ENCODE measurements around the gene ZNF3.
A peak's percentile ranks its signal among the peaks of the same experiment; 100 is the strongest.

The ZNF3 gene

DNA sequence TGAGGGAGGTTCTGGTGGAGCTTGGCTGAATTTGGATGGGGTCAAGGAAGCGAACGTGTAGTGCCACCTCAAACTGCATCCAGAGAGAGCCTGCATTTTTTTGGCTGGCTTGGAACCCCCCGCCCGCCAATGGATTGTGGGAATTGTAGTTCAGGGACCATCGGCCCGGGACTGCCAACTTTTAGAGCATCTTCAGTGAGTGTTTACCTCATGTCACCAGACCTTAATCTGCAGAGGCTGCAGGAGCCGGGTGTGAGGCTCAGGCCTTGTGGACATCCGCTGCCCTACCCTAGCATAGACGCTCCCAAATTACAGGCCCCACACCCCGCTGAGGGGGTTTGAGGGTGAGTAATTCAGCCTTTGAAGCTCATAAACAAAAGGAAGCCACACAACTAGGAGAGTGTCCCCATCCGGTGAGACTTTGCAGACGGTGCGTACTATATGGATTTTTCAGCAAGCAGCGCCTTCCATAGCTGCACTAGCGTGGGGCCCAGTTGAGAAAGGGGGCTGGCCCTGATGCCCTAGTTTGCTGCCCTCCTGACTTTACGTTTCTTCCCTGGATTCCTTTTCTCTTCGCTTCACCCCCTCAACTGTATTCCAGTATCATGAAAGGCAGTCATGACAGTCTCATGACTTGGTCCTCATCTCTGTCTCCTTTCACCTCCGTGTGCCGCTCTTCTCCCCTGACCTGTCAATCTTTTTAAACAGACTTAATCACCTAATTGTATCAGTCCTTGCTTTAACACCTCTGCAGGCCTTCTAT, 38.6 kb upstream of the ZNF3 start (continued):
- peak; percentile 82; the same call in 1 of the 2 replicates for TF ChIP-seq ZNF362 (tag by site-specific recombination; IDR thresholded peaks at IDR 0.05)
- TF ChIP-seq ZNF777 (tag by site-specific recombination; IDR thresholded peaks at IDR 0.05; ENCODE audit: borderline replicate concordance) = 0 out of 2 replicates have a peak, but pooled peaks have one; percentile 34
- peak; percentile 70; the same call in 1 of the 2 replicates for TF ChIP-seq INSM2 (tag by site-specific recombination; IDR thresholded peaks at IDR 0.05)
- peak; percentile 45 for TF ChIP-seq ZNF629 (tag by site-specific recombination; IDR thresholded peaks at IDR 0.05)
- no peak; the same call in 1 of the 2 replicates for TF ChIP-seq ZNF2 (tag by site-specific recombination; IDR thresholded peaks at IDR 0.05)
- TF ChIP-seq KLF10 (tag by site-specific recombination; IDR thresholded peaks at IDR 0.05) = peak; percentile 75
- TF ChIP-seq ZNF76 (tag by site-specific recombination; IDR thresholded peaks at IDR 0.05; ENCODE audit: borderline replicate concordance, low read depth) = peak; percentile 92
- no peak for TF ChIP-seq ZNF223 (tag by site-specific recombination; IDR thresholded peaks at IDR 0.05)
- no peak for TF ChIP-seq ZNF843 (tag by site-specific recombination; IDR thresholded peaks at IDR 0.05)
- TF ChIP-seq ZBTB20 (tag by site-specific recombination; IDR thresholded peaks at IDR 0.05) = peak; percentile 94
- TF ChIP-seq ZNF391 (tag by site-specific recombination; IDR thresholded peaks at IDR 0.05; ENCODE audit: borderline replicate concordance, low read depth) = no peak
- 0 out of 2 replicates have a peak, but pooled peaks have one; percentile 25 for TF ChIP-seq KLF1 (tag by site-specific recombination; IDR thresholded peaks at IDR 0.05)
- no peak for TF ChIP-seq PRDM1 (tag by site-specific recombination; IDR thresholded peaks at IDR 0.05)
- TF ChIP-seq ZNF324 (tag by site-specific recombination; IDR thresholded peaks at IDR 0.05) = 0 out of 2 replicates have a peak, but pooled peaks have one; percentile 16
- TF ChIP-seq ZNF433 (tag by site-specific recombination; IDR thresholded peaks at IDR 0.05; ENCODE audit: low read depth) = no peak
- TF ChIP-seq ZFP69B (tag by site-specific recombination; IDR thresholded peaks at IDR 0.05) = 0 out of 2 replicates have a peak, but pooled peaks have one; percentile 62
- peak; percentile 75 for TF ChIP-seq KLF8 (tag by site-specific recombination; IDR thresholded peaks at IDR 0.05)
- no peak; the same call in 1 of the 2 replicates for TF ChIP-seq ZNF580 (tag by site-specific recombination; IDR thresholded peaks at IDR 0.05)
- TF ChIP-seq YY2 (tag by site-specific recombination; IDR thresholded peaks at IDR 0.05) = 0 out of 2 replicates have a peak, but pooled peaks have one; percentile 27
- TF ChIP-seq, protein P1, sequence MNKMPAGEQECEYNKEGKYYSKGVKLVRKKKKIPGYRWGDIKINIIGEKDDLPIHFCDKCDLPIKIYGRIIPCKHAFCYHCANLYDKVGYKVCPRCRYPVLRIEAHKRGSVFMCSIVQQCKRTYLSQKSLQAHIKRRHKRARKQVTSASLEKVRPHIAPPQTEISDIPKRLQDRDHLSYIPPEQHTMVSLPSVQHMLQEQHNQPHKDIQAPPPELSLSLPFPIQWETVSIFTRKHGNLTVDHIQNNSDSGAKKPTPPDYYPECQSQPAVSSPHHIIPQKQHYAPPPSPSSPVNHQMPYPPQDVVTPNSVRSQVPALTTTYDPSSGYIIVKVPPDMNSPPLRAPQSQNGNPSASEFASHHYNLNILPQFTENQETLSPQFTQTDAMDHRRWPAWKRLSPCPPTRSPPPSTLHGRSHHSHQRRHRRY (tag by site-specific recombination; IDR thresholded peaks at IDR 0.05) = no peak
- TF ChIP-seq, protein P2, sequence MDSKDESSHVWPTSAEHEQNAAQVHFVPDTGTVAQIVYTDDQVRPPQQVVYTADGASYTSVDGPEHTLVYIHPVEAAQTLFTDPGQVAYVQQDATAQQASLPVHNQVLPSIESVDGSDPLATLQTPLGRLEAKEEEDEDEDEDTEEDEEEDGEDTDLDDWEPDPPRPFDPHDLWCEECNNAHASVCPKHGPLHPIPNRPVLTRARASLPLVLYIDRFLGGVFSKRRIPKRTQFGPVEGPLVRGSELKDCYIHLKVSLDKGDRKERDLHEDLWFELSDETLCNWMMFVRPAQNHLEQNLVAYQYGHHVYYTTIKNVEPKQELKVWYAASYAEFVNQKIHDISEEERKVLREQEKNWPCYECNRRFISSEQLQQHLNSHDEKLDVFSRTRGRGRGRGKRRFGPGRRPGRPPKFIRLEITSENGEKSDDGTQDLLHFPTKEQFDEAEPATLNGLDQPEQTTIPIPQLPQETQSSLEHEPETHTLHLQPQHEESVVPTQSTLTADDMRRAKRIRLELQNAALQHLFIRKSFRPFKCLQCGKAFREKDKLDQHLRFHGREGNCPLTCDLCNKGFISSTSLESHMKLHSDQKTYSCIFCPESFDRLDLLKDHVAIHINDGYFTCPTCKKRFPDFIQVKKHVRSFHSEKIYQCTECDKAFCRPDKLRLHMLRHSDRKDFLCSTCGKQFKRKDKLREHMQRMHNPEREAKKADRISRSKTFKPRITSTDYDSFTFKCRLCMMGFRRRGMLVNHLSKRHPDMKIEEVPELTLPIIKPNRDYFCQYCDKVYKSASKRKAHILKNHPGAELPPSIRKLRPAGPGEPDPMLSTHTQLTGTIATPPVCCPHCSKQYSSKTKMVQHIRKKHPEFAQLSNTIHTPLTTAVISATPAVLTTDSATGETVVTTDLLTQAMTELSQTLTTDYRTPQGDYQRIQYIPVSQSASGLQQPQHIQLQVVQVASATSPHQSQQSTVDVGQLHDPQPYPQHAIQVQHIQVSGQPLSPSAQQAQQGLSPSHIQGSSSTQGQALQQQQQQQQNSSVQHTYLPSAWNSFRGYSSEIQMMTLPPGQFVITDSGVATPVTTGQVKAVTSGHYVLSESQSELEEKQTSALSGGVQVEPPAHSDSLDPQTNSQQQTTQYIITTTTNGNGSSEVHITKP (tag by site-specific recombination; IDR thresholded peaks at IDR 0.05) = peak; percentile 97
- TF ChIP-seq AEBP2 (tag by site-specific recombination; IDR thresholded peaks at IDR 0.05; ENCODE audit: borderline replicate concordance) = no peak
- no peak for TF ChIP-seq ZNF416 (tag by site-specific recombination; IDR thresholded peaks at IDR 0.05)
- peak; percentile 73 for TF ChIP-seq ZNF398 (tag by site-specific recombination; IDR thresholded peaks at IDR 0.05)
- peak; percentile 22; the same call in 1 of the 2 replicates for TF ChIP-seq HIC1 (tag by site-specific recombination; IDR thresholded peaks at IDR 0.05)

Measured in HEK293 (cell line).